Loucy (cell line): ENCODE data around the gene PIP.

ENCODE experiments used
- EZH2phosphoT487 ChIP-seq: fragments of 200-600 bp; IDR thresholded peaks from 2 replicates; pipeline ENCODE4 v1.6.1; 2018; ENCODE audit warnings: antibody characterized with exemption, mild to moderate bottlenecking, moderate library complexity, borderline replicate concordance
- TF ChIP-seq, protein P1 (sequence below): fragments of 200-600 bp; sonication (generic); conservative IDR thresholded peaks from 2 replicates; pipeline ENCODE4 v1.5.1; 2014; ENCODE audit warnings: mild to moderate bottlenecking, antibody characterized with exemption, low read length

DNA sequence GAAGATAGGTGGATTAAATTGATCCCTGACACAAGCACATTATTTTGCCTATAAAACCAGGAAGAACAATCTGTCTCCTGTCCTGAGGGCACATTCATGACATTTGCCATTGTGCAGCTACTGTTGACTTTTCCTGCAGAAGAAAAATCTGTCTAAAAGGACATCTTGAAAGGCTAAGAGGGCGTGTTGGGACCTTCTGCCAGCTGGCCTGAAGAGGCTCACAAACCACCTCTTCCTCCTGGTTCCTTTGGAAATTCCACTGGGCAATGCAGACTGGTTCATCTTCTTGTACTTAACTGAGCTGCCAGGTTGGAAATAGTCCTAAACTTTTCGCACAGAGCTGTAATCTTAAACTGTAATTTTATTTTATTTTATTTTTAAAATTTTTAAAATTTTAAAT, 35.7 kb upstream of the PIP start:
- TF ChIP-seq, protein P1, sequence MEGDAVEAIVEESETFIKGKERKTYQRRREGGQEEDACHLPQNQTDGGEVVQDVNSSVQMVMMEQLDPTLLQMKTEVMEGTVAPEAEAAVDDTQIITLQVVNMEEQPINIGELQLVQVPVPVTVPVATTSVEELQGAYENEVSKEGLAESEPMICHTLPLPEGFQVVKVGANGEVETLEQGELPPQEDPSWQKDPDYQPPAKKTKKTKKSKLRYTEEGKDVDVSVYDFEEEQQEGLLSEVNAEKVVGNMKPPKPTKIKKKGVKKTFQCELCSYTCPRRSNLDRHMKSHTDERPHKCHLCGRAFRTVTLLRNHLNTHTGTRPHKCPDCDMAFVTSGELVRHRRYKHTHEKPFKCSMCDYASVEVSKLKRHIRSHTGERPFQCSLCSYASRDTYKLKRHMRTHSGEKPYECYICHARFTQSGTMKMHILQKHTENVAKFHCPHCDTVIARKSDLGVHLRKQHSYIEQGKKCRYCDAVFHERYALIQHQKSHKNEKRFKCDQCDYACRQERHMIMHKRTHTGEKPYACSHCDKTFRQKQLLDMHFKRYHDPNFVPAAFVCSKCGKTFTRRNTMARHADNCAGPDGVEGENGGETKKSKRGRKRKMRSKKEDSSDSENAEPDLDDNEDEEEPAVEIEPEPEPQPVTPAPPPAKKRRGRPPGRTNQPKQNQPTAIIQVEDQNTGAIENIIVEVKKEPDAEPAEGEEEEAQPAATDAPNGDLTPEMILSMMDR, result no peak
- TF ChIP-seq EZH2phosphoT487, result no peak
